Mucosa of descending colon (tissue), 3 donors: ENCODE measurements around the gene CCDC187. TPM values are rescaled to one million over a fixed set of nuclear protein-coding genes. Genes with fewer than 3 reads are reported as not detected.

Source experiments
- ATAC-seq: fragments of 200-7000 bp; cut with Tn5 transposase; one replicate; pipeline ENCODE4 v1.9.1; 2020; ENCODE audit warnings: mild to moderate bottlenecking, moderate library complexity
- DNase-seq, 3 donors: peaks; one replicate each; pipeline ENCODE4 v3.0.0-alpha.2; 2020
- H3K36me3 ChIP-seq: fragments of 200-600 bp; one replicate; pipeline ENCODE4 v1.8.0; 2021; ENCODE audit warnings: low read depth, mild to moderate bottlenecking
- H3K4me1 ChIP-seq: fragments of 200-600 bp; one replicate; pipeline ENCODE4 v1.8.0; 2021; ENCODE audit warnings: low read depth, mild to moderate bottlenecking
- H3K4me3 ChIP-seq: fragments of 200-600 bp; one replicate; pipeline ENCODE4 v1.8.0; 2021; ENCODE audit warnings: mild to moderate bottlenecking
- H3K9me3 ChIP-seq: fragments of 200-600 bp; one replicate; pipeline ENCODE4 v1.8.0; 2021; ENCODE audit warnings: mild to moderate bottlenecking
- CTCF ChIP-seq: fragments of 200-600 bp; IDR thresholded peaks from one replicate; pipeline ENCODE4 v1.8.0; 2022; ENCODE audit warnings: antibody characterized with exemption, mild to moderate bottlenecking
- intact Hi-C, 2 donors: fragments of 100-400 bp; cut with DNase I in 1 of 2; cut with micrococcal nuclease in 1 of 2; formaldehyde crosslinking; loops; one replicate each; pipeline versions ENCODE4 v1.11.0 to v1.11.1; 2022; cut with DNase I, micrococcal nuclease
- total RNA-seq, 3 donors: library from RNA; stranded (reverse); fragmentation: NEBNext Ultra II Directional in 2 of 3; extraction: Animal tissue kit (Norgen Biotek cat#: 25700) in 2 of 3; gene quantifications; one replicate each; pipeline versions ENCODE4 v1.2.1 to v1.2.4, GENCODE V29; 2021 to 2023
- donor health status: DM: no; HTN: no; CAD: no; lungs with moderate emphysema.
- donor health status: DM: no; HTN: no; CAD: no.
- donor health status: DM: no; HTN: yes; CAD: no.

Gene CCDC187
- total RNA-seq, 3 donors from 2014 or later = 0.19 to 0.93 (median 0.48) TPM

- no peak for TF ChIP-seq CTCF
- DNase-seq (no peak), ATAC-seq (no peak)
- no peak overlapping the region for H3K4me3 ChIP-seq
- intact Hi-C loops = no loop called here
- no peaks in the 10 kb centered on the region for H3K9me3 ChIP-seq
- H3K36me3 ChIP-seq = no peaks in the 10 kb centered on the region
- no peaks in the 10 kb centered on the region for H3K4me1 ChIP-seq
Measured at GRCh38 chr9:136273921-136274785, 29.7 kb downstream of the CCDC187 start.

DNA sequence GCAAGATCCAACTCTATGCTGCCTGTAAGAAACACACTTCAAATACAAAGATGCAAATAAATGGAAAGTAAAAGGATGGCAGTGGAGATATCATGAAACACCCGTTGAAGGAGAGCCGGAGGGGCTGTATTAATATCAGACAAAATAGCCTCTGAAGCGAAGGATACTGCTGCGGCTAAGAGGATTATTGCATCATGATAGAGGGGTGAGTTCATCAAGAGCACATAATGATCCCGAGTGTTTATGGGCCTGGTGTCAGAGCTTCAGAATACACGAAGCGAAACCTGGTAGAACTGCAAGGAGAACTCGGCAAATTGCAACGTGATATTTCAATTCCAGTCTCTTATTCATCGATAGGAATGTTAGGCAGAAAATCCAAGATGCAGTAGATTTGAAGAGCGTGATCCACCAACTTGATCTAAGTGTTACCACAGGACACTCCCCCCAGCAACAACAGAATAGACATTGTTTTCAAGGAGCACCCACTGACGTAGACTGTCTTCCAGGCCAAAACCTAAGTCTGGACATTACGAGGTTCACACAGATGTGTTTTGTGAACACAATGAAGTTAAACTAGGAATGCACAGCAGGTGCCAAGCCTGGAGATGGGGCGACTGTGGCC, 30.5 kb downstream of the CCDC187 start:
- intact Hi-C loops = no loop called here
- Histone ChIP-seq H3K4me3 (no peak overlapping the region), H3K9me3 (no peaks in the 10 kb centered on the region), H3K36me3 (no peaks in the 10 kb centered on the region), H3K4me1 (no peaks in the 10 kb centered on the region)
- ATAC-seq (no peak), DNase-seq (no peak)
- TF ChIP-seq CTCF = no peak

- no peak for TF ChIP-seq CTCF
- no peaks in the 10 kb centered on the region for H3K36me3 ChIP-seq
- no peak overlapping the region for H3K4me3 ChIP-seq
- peaks cover 6% of the 10 kb centered on the region for H3K4me1 ChIP-seq
- intact Hi-C loops = no loop called here
- no peak for DNase-seq
- no peak for ATAC-seq
- no peaks in the 10 kb centered on the region for H3K9me3 ChIP-seq
Measured at GRCh38 chr9:136270173-136270705, 33.7 kb downstream of the CCDC187 start.

- H3K9me3 ChIP-seq = no peaks in the 10 kb centered on the region
- H3K4me1 ChIP-seq = peaks cover 6% of the 10 kb centered on the region
- intact Hi-C loops = no loop called here
- TF ChIP-seq CTCF = no peak
- no peaks in the 10 kb centered on the region for H3K36me3 ChIP-seq
- H3K4me3 ChIP-seq = no peak overlapping the region
- DNase-seq = no peak
- no peak for ATAC-seq
Measured at GRCh38 chr9:136268735-136269134, 35.2 kb downstream of the CCDC187 start.

DNA sequence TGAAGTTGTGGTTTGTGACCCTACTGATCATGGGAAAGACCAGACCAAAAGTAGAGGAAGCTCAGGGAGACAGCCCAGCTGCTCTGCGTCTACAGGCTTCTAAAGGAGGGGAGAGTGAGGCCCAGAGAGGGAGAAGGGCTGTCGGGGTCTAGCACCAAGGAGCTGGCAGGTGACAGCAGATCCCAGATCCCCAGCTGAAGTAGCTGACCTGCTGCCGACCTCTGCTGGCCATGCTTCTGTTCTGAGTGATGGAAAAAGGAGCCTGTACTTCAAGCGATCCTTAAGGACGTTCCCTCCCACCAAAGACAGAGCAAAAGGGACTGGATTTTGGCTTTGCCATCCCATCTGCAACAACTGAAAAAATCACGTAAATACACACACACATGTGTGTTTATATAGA, 35.6 kb downstream of the CCDC187 start:
- peaks cover 6% of the 10 kb centered on the region for H3K4me1 ChIP-seq
- no peaks in the 10 kb centered on the region for H3K36me3 ChIP-seq
- DNase-seq = no peak
- H3K4me3 ChIP-seq = no peak overlapping the region
- no peak for ATAC-seq
- intact Hi-C loops = no loop called here
- H3K9me3 ChIP-seq = no peaks in the 10 kb centered on the region
- no peak for TF ChIP-seq CTCF
